Colonic mucosa (tissue), 4 donors: Measurements from ENCODE around the gene MLLT3. TPM values are rescaled to one million over a fixed set of nuclear protein-coding genes. Genes with fewer than 3 reads are reported as not detected.

Experiments
- DNase-seq: peaks from one replicate; pipeline ENCODE4 v3.0.0-alpha.2; 2020
- H3K27ac ChIP-seq: fragments of 200-600 bp; one replicate; pipeline ENCODE4 v1.8.0; 2021
- H3K27me3 ChIP-seq: fragments of 200-600 bp; one replicate; pipeline ENCODE4 v1.8.0; 2021
- H3K36me3 ChIP-seq: fragments of 200-600 bp; one replicate; pipeline ENCODE4 v1.8.0; 2021
- H3K4me1 ChIP-seq: fragments of 200-600 bp; one replicate; pipeline ENCODE4 v1.8.0; 2021; ENCODE audit warnings: mild to moderate bottlenecking
- H3K4me3 ChIP-seq: fragments of 200-600 bp; one replicate; pipeline ENCODE4 v1.8.0; 2021
- H3K9ac ChIP-seq, 2 donors: one replicate each; pipeline ENCODE4 v1.7.0; 2013; ENCODE audit warnings: control low read depth in 2 of 2, low read depth in 2 of 2, low read length in 2 of 2
- H3K9me3 ChIP-seq: fragments of 200-600 bp; one replicate; pipeline ENCODE4 v1.8.0; 2021
- CTCF ChIP-seq: fragments of 200-600 bp; IDR thresholded peaks from one replicate; pipeline ENCODE4 v1.8.0; 2022; ENCODE audit warnings: antibody characterized with exemption, mild to moderate bottlenecking
- intact Hi-C: fragments of 100-400 bp; cut with DNase I; formaldehyde crosslinking; loops from one replicate; pipeline ENCODE4 v1.14.1; 2022
- total RNA-seq, 2 donors: library from RNA; stranded (reverse); fragmentation: NEBNext Ultra II Directional in 1 of 2; extraction: Animal tissue kit (Norgen Biotek cat#: 25700) in 1 of 2; gene quantifications; one replicate each; pipeline ENCODE4 v1.2.1, GENCODE V29; 2021
- donor health status: healthy.
- donor health status: DM: no; HTN: no; CAD: no.
- donor health status: DM: no; HTN: no; CAD: no.

Gene MLLT3
- total RNA-seq, 2 donors from 2014 or later: 44.6 to 65.2 TPM

- H3K4me1 ChIP-seq: no peaks in the 10 kb centered on the region
- intact Hi-C loops: no loop called here
- no peaks in the 10 kb centered on the region for H3K27me3 ChIP-seq
- H3K9me3 ChIP-seq: no peaks in the 10 kb centered on the region
- H3K36me3 ChIP-seq: no peaks in the 10 kb centered on the region
- H3K27ac ChIP-seq: no peak overlapping the region
- no peak overlapping the region for H3K9ac ChIP-seq
- H3K4me3 ChIP-seq: no peak overlapping the region
- no peak for DNase-seq
- no peak for TF ChIP-seq CTCF
These were observed 116.0 kb downstream of the MLLT3 start for GRCh38 chr9:20506099-20506900.

- no peaks in the 10 kb centered on the region for H3K36me3 ChIP-seq
- H3K4me1 ChIP-seq: no peaks in the 10 kb centered on the region
- H3K27me3 ChIP-seq: no peaks in the 10 kb centered on the region
- no peak overlapping the region for H3K27ac ChIP-seq
- no peak overlapping the region for H3K4me3 ChIP-seq
- intact Hi-C loops: no loop called here
- TF ChIP-seq CTCF: no peak
- DNase-seq: no peak
- H3K9ac ChIP-seq: no peak overlapping the region
- no peaks in the 10 kb centered on the region for H3K9me3 ChIP-seq
These were observed 116.7 kb downstream of the MLLT3 start for GRCh38 chr9:20505574-20505973.

GRCh38 chr9:20504930-20505329, 117.4 kb downstream of the MLLT3 start:
- intact Hi-C loops: no loop called here

GRCh38 chr9:20500101-20500500, 122.2 kb downstream of the MLLT3 start:
- DNase-seq: no peak
- no peak for TF ChIP-seq CTCF
- H3K4me1 ChIP-seq: no peaks in the 10 kb centered on the region

More at GRCh38 chr9:20504930-20505329, 117.4 kb downstream of the MLLT3 start:
- Histone ChIP-seq H3K27ac (no peak overlapping the region), H3K9ac (no peak overlapping the region), H3K4me3 (no peak overlapping the region), H3K4me1 (no peaks in the 10 kb centered on the region), H3K9me3 (no peaks in the 10 kb centered on the region), H3K27me3 (no peaks in the 10 kb centered on the region), H3K36me3 (no peaks in the 10 kb centered on the region)
- TF ChIP-seq CTCF: no peak
- DNase-seq: no peak

GRCh38 chr9:20499013-20499412, 123.3 kb downstream of the MLLT3 start:
- no peak for DNase-seq
- Histone ChIP-seq H3K9me3 (no peaks in the 10 kb centered on the region), H3K36me3 (no peaks in the 10 kb centered on the region), H3K27ac (no peak overlapping the region), H3K9ac (no peak overlapping the region), H3K27me3 (no peaks in the 10 kb centered on the region), H3K4me3 (no peak overlapping the region), H3K4me1 (no peaks in the 10 kb centered on the region)
- no peak for TF ChIP-seq CTCF
- intact Hi-C loops: no loop called here

More at GRCh38 chr9:20500101-20500500, 122.2 kb downstream of the MLLT3 start:
- intact Hi-C loops: no loop called here
- Histone ChIP-seq H3K27ac (no peak overlapping the region), H3K36me3 (no peaks in the 10 kb centered on the region), H3K27me3 (no peaks in the 10 kb centered on the region), H3K4me3 (no peak overlapping the region), H3K9me3 (no peaks in the 10 kb centered on the region), H3K9ac (no peak overlapping the region)
